ENCODE data around the gene NT5C1A.
A peak's percentile ranks its signal among the peaks of the same experiment; 100 is the strongest.

NT5C1A gene

GRCh38 chr1:39659538-39659937 lies 12.4 kb downstream of the NT5C1A start:
- no peak for DNase-seq (ENCODE audit: low read depth in 2 of 2)

GRCh38 chr1:39659110-39659509 lies 12.8 kb downstream of the NT5C1A start:
- DNase-seq (ENCODE audit: low read depth in 2 of 2): no peak

- DNase-seq (ENCODE audit: low read depth in 2 of 2): peak; percentile 46 to 60
Observed at GRCh38 chr1:39657923-39658485, 13.9 kb downstream of the NT5C1A start.

GRCh38 chr1:39657402-39657801 lies 14.5 kb downstream of the NT5C1A start:
- no peak for DNase-seq (ENCODE audit: low read depth in 2 of 2)

GRCh38 chr1:39656391-39656790 lies 15.5 kb downstream of the NT5C1A start:
- DNase-seq (ENCODE audit: low read depth in 2 of 2): no peak

GRCh38 chr1:39655578-39656268 lies 16.2 kb downstream of the NT5C1A start:
- DNase-seq (ENCODE audit: low read depth in 2 of 2): no peak

GRCh38 chr1:39654291-39654690 lies 17.6 kb downstream of the NT5C1A start:
- no peak for DNase-seq (ENCODE audit: low read depth in 2 of 2)

- peak; percentile 65 to 73 for DNase-seq (ENCODE audit: low read depth in 2 of 2)
Observed at GRCh38 chr1:39653546-39654031, 18.3 kb downstream of the NT5C1A start.

GRCh38 chr1:39652554-39652953 lies 19.4 kb downstream of the NT5C1A start:
- DNase-seq (ENCODE audit: low read depth in 2 of 2): no peak

- no peak for DNase-seq (ENCODE audit: low read depth in 2 of 2)
Observed at GRCh38 chr1:39652105-39652504, 19.8 kb downstream of the NT5C1A start.

GRCh38 chr1:39650431-39650830 lies 21.5 kb downstream of the NT5C1A start:
- DNase-seq (ENCODE audit: low read depth in 2 of 2): no peak

- DNase-seq (ENCODE audit: low read depth in 2 of 2): no peak
Observed at GRCh38 chr1:39649636-39650185, 22.2 kb downstream of the NT5C1A start.

- DNase-seq (ENCODE audit: low read depth in 2 of 2): no peak
Observed at GRCh38 chr1:39648496-39648895, 23.4 kb downstream of the NT5C1A start.

GRCh38 chr1:39647247-39647646 lies 24.7 kb downstream of the NT5C1A start:
- no peak for DNase-seq (ENCODE audit: low read depth in 2 of 2)

GRCh38 chr1:39646232-39647081 lies 25.4 kb downstream of the NT5C1A start:
- DNase-seq (ENCODE audit: low read depth in 2 of 2): no peak

GRCh38 chr1:39645411-39646043 lies 26.4 kb downstream of the NT5C1A start:
- no peak for DNase-seq (ENCODE audit: low read depth in 2 of 2)

- no peak for DNase-seq (ENCODE audit: low read depth in 2 of 2)
Observed at GRCh38 chr1:39643705-39644104, 28.2 kb downstream of the NT5C1A start.

- no peak for DNase-seq (ENCODE audit: low read depth in 2 of 2)
Observed at GRCh38 chr1:39642796-39643195, 29.1 kb downstream of the NT5C1A start.

GRCh38 chr1:39640861-39641260 lies 31.0 kb downstream of the NT5C1A start:
- DNase-seq (ENCODE audit: low read depth in 2 of 2): no peak

- peak; percentile 68 to 76 for DNase-seq (ENCODE audit: low read depth in 2 of 2)
Observed at GRCh38 chr1:39639305-39640130, 32.4 kb downstream of the NT5C1A start, which contains the start of gene HEYL. HEYL (minus strand) TSS chr1:39639643; CDS start chr1:39639625, 18 bp downstream.

GRCh38 chr1:39638965-39639304 lies 33.0 kb downstream of the NT5C1A start:
- DNase-seq (ENCODE audit: low read depth in 2 of 2): no peak
